T-helper 1 cell (primary cell): ENCODE data around the gene TYRP1.

Experiments used
- DNase-seq, 5 donors: peaks; one replicate each; pipeline ENCODE4 v3.0.0-alpha.2; 2012 to 2020

Gene TYRP1

DNA sequence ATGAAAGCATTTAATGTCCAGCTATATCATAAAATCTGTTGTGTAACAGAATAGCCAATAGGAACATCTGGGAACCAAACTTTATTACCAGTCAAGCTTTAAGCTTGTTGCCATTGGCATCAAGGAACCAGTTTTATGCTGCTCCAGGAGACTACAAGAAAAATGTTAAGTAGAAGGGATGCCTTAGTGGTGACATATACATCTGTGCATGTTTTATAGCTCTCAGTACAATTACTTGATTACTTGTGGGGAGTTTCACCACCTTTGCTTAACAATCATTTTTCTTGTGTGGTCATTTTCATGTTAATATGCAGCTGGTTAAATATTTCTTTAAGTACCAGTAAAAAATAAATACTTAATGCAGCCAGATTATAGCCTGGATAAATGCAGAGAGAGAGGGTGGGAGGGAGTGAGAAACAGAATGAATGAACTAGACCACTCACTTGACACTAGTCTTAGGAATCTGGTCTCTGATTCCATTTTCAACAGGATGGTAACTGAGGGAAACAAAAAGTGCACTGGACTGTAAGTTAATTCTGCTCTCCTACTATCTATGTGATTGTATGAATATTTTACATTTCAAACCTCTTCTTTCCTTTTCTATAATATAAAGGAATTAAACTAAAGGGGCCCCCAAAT, 45.9 kb downstream of the TYRP1 start:
- no peak for DNase-seq

DNA sequence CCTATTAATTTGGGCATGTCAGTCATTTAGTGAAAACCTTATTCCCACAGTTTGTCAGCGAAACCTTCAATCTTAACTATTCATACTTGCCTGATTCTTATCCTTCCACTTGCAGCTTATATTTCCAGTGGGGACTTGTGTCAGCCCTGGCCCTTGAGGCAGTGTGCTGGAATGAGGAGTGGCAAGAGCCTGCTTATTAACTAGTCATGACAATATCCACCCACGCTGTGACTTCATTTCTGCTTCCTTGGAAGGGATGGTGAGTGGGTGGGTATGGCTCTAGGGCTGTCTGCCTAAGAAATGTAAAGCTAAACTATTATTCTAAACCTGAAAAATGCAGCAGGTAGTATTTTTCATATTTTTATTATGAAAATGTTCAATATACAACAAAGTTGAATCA, 47.7 kb downstream of the TYRP1 start:
- no peak for DNase-seq

DNA sequence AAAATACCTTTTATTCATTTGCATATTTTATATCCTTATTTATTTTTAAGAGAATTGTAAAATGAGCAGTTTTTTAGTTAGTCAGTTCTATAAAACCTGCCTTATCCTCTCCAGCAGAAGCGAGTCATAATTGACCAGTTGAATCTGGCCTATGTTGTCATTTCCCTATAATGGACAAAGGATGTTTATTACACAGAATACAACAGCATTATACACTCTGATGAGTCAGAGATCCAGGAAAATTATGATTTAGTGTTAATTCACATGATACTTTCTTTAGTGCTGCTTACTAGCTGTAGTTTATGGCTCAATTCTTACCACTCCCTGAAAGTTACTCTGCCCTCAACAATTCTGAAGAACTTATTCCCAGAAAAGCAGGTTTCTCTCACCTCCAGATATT, 54.8 kb downstream of the TYRP1 start:
- no peak for DNase-seq

DNA sequence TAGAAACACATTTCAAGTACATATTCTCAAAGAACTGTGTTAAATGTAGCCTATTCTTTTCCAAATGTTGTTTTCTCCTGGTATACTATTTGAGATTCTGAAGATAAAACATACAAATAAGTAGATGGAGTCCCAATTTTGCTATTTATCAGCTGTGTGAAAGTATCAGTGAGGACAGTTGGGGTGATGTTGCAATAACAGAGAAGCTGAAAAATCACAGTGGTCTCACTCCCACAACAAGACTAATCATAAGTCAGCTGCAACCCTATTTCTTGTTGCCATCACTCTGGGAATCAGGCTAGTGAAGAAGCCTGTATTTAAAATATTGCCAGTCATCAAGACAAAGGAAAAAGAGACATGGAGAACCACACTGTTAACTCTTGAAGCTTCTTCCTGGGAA, 55.8 kb downstream of the TYRP1 start:
- DNase-seq, result no peak

DNA sequence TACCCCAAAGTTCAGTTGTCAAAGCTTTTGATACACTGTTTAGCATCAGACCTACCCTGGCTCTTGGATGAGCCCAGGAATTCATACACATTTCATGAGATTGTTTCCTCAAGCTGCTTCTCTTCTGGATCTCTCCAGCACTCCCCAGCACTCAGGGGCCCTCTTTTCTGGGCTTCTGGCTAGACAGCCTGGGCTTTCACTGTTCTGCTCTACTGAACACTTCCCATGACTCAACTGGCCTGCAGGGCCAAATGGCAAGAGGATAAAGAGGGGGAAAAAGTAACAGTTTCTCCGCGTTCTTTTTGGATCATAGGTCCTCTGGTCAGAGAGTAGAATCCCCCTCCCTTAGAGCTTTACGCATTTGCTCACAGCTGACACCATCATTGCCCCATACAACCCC, 60.7 kb downstream of the TYRP1 start:
- no peak for DNase-seq

DNA sequence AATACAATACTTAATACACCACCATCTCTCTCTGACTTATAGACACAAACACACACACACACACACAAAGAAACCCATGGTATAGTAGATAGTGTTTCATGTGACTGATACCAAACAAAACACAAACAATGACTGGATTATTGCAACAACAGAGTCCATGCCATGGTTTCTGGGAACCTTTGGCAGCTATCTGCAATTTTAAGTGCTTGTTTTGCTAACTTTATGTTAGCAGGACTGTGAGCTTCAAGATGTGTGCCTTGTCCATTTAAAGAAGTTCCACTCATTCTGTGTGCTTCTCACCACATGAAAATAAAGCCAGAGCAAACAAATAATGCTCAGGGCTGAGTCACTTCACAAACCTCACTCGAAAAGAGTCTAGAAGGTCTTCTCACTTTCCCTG, 66.6 kb downstream of the TYRP1 start:
- no peak for DNase-seq
